ENCODE measurements around the gene KXD1.

The KXD1 gene

DNA sequence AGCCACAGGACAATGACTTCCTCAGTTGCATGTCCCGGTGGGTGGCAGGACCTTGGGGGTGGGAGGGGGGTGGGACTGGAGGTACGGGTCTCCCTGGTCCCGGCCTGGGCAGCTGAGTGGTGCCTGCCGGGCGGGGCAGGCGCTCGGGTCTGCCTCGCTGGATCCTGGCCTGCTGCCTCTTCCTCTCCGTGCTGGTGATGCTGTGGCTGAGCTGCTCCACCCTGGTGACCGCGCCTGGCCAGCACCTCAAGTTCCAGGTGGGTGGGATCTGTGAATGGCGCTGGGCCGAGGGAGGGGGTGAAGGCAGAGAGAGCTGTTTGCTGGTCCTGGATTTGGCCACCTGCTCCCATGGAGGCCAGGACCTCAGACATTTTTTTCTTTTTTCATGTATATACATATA, 60.6 kb downstream of the KXD1 start:
- DNase-seq = no peak

Measured in CD4-positive, alpha-beta T cell treated with Interleukin-17A for 4 hours (primary cell).